ENCODE measurements around the gene INSM1. TPM values are rescaled to one million over a fixed set of nuclear protein-coding genes. Genes with fewer than 3 reads are reported as not detected.
A peak's percentile ranks its signal among the peaks of the same experiment; 100 is the strongest.

The INSM1 gene
- total and polyA plus RNA-seq, 5 donors from 2014 or later: 0.12 TPM; not detected in 4

GRCh38 chr20:20368418-20369249 is 730 bp downstream of the INSM1 start:
- Histone ChIP-seq H3K36me3 (ENCODE audit: control insufficient read depth, insufficient read depth, low read length) (no peaks in the 10 kb centered on the region), H3K4me1 (ENCODE audit: control insufficient read depth, insufficient read depth, low read length, poor library complexity, severe bottlenecking) (peaks cover 5% of the 10 kb centered on the region), H3K4me3 (ENCODE audit: low read depth, low read length) (no peak overlapping the region), H3K27ac (ENCODE audit: insufficient read depth, low read length, poor library complexity, severe bottlenecking) (no peak overlapping the region), H3K27me3 (ENCODE audit: control insufficient read depth, insufficient read depth, low read length) (peaks cover 15% of the 10 kb centered on the region), H3K9me3 (ENCODE audit: control insufficient read depth in 2 of 2, low read length in 2 of 2) (no peaks in the 10 kb centered on the region)
- Mint-ChIP-seq H3K27ac (no peak overlapping the region), H3K4me3 (no peak overlapping the region), H3K36me3 (no peaks in the 10 kb centered on the region), H3K9me3 (peaks cover 0 to 2% (median 0%) of the 10 kb centered on the region in 7 donors), H3K27me3 (peaks cover 70% of the 10 kb centered on the region), H3K4me1 (peaks cover 0 to 18% (median 9%) of the 10 kb centered on the region in 4 donors)
- no peak for ATAC-seq (ENCODE audit: low read depth in 2 of 2)
- no peak for DNase-seq

DNA sequence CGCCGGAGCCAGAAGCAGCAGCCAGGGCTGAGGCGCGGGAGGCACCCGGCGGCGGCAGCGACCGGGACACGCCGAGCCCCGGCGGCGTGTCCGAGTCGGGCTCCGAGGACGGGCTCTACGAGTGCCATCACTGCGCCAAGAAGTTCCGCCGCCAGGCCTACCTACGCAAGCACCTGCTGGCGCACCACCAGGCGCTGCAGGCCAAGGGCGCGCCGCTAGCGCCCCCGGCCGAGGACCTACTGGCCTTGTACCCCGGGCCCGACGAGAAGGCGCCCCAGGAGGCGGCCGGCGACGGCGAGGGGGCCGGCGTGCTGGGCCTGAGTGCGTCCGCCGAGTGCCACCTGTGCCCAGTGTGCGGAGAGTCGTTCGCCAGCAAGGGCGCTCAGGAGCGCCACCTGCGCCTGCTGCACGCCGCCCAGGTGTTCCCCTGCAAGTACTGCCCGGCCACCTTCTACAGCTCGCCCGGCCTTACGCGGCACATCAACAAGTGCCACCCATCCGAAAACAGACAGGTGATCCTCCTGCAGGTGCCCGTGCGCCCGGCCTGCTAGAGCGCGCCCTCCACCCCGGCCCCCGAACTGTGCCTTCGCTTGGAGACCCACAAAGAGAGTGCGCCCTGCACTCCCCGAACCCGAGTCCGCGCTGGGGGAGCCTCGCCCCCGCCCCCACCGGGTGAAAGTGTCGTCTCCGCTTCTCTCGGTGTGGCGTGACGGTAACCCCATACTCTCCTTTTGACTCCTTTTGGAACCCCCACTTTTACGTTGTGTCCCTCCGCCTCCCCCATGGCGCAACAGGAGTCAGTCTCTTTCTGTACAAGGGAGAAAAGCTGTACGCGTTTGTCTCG is 1.6 kb downstream of the INSM1 start:
- H3K4me3 ChIP-seq (ENCODE audit: low read depth, low read length): no peak overlapping the region
- H3K27ac ChIP-seq (ENCODE audit: insufficient read depth, low read length, poor library complexity, severe bottlenecking): no peak overlapping the region
- Mint-ChIP-seq H3K4me1 (peaks cover 0 to 18% (median 9%) of the 10 kb centered on the region in 4 donors), H3K27ac (no peak overlapping the region), H3K4me3 (peak overlapping the region in 3 of 4 donors; percentile 8 to 76 (median 73)), H3K36me3 (no peaks in the 10 kb centered on the region), H3K9me3 (peaks cover 0 to 2% (median 0%) of the 10 kb centered on the region in 7 donors), H3K27me3 (peaks cover 69% of the 10 kb centered on the region)
- peaks cover 5% of the 10 kb centered on the region for H3K4me1 ChIP-seq (ENCODE audit: control insufficient read depth, insufficient read depth, low read length, poor library complexity, severe bottlenecking)
- no peaks in the 10 kb centered on the region for H3K36me3 ChIP-seq (ENCODE audit: control insufficient read depth, insufficient read depth, low read length)
- no peaks in the 10 kb centered on the region for H3K9me3 ChIP-seq (ENCODE audit: control insufficient read depth in 2 of 2, low read length in 2 of 2)
- peaks cover 20% of the 10 kb centered on the region for H3K27me3 ChIP-seq (ENCODE audit: control insufficient read depth, insufficient read depth, low read length)
- ATAC-seq (ENCODE audit: low read depth in 2 of 2) (no peak), DNase-seq (peak in 1 of 3 donors; percentile 32)

DNA sequence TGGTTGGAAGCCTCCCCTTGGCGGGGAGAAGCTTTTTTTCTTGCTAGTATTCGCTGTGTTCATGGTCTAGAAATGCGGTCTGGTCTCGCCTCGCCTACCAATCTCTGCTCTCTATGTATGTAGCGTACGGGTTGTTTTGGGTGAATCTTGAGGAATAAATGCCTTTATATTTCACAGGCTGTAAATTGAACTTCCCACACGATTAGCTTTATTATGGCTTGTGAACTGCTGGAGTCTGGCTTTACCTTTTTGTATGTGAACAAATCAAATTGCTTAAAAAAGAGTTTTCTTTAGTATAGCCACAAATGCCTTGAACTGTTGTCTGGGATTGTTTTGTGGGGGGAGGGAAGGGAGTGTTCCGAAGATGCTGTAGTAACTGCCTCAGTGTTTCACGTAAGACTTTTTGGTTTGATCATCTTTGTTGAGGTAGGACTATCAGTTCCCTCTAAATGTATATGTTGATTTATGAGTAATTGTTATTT is 2.2 kb downstream of the INSM1 start:
- DNase-seq: no peak
- H3K9me3 Mint-ChIP-seq: peaks cover 0 to 2% (median 0%) of the 10 kb centered on the region in 7 donors
- H3K27me3 ChIP-seq (ENCODE audit: control insufficient read depth, insufficient read depth, low read length): peaks cover 20% of the 10 kb centered on the region
- H3K36me3 Mint-ChIP-seq: no peaks in the 10 kb centered on the region
- no peaks in the 10 kb centered on the region for H3K9me3 ChIP-seq (ENCODE audit: control insufficient read depth in 2 of 2, low read length in 2 of 2)
- peaks cover 70% of the 10 kb centered on the region for H3K27me3 Mint-ChIP-seq
- no peak overlapping the region for H3K27ac ChIP-seq (ENCODE audit: insufficient read depth, low read length, poor library complexity, severe bottlenecking)
- H3K4me1 Mint-ChIP-seq: peaks cover 0 to 18% (median 9%) of the 10 kb centered on the region in 4 donors
- H3K4me1 ChIP-seq (ENCODE audit: control insufficient read depth, insufficient read depth, low read length, poor library complexity, severe bottlenecking): peaks cover 5% of the 10 kb centered on the region
- no peak overlapping the region for H3K4me3 ChIP-seq (ENCODE audit: low read depth, low read length)
- peak overlapping the region in 3 of 4 donors; percentile 8 to 76 (median 73) for H3K4me3 Mint-ChIP-seq
- no peaks in the 10 kb centered on the region for H3K36me3 ChIP-seq (ENCODE audit: control insufficient read depth, insufficient read depth, low read length)
- H3K27ac Mint-ChIP-seq: no peak overlapping the region
- ATAC-seq (ENCODE audit: low read depth in 2 of 2): no peak

DNA sequence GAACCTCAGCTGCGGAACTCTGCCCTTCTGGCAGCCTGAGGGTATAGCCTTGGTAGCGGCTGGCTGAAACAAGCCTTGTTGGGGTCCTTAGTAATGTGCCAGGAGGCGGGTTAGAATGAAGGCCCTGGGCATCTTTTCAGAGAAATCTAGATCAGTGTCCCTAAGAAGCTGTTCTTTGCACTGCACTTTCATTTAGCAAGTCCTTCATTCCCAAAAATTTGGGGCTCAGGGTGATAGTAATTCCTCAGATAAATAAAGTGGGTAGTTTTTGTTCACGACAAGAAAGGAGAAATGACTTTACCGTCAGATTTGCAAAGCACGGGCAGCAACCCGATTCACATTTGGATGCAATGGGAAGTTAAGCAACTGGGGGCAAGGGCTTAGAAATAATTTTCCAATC is 3.2 kb downstream of the INSM1 start:
- DNase-seq: no peak
- ATAC-seq (ENCODE audit: low read depth in 2 of 2): no peak
- Histone ChIP-seq H3K36me3 (ENCODE audit: control insufficient read depth, insufficient read depth, low read length) (no peaks in the 10 kb centered on the region), H3K4me3 (ENCODE audit: low read depth, low read length) (no peak overlapping the region), H3K4me1 (ENCODE audit: control insufficient read depth, insufficient read depth, low read length, poor library complexity, severe bottlenecking) (peaks cover 5% of the 10 kb centered on the region), H3K9me3 (ENCODE audit: control insufficient read depth in 2 of 2, low read length in 2 of 2) (no peaks in the 10 kb centered on the region), H3K27me3 (ENCODE audit: control insufficient read depth, insufficient read depth, low read length) (peaks cover 16% of the 10 kb centered on the region), H3K27ac (ENCODE audit: insufficient read depth, low read length, poor library complexity, severe bottlenecking) (no peak overlapping the region)
- H3K36me3 Mint-ChIP-seq: no peaks in the 10 kb centered on the region
- H3K27me3 Mint-ChIP-seq: peaks cover 65% of the 10 kb centered on the region
- H3K9me3 Mint-ChIP-seq: peaks cover 0 to 2% (median 0%) of the 10 kb centered on the region in 7 donors
- peaks cover 0 to 12% (median 5%) of the 10 kb centered on the region in 4 donors for H3K4me1 Mint-ChIP-seq
- no peak overlapping the region for H3K4me3 Mint-ChIP-seq
- H3K27ac Mint-ChIP-seq: no peak overlapping the region

DNA sequence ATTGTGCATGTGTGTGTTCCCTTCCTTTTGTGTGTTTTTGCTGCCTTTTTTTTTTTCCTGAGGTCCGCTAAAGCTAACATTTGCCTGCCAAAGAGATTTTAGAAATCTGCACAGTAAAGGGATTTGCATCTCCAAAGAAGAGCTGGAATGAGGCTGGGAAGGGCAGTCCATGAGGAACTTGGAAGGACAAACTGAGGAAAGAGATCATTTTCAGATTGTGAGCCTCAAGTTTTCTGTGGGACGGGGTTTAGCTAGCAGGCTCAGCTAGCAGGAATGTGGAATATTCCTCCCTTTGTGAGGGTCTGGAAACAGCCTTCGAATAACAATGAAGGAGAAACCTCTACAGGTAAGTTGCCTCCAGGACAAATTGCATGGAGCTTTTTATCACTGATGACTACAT is 3.8 kb downstream of the INSM1 start:
- H3K36me3 ChIP-seq (ENCODE audit: control insufficient read depth, insufficient read depth, low read length): no peaks in the 10 kb centered on the region
- peaks cover 0 to 8% (median 5%) of the 10 kb centered on the region in 4 donors for H3K4me1 Mint-ChIP-seq
- H3K4me3 ChIP-seq (ENCODE audit: low read depth, low read length): no peak overlapping the region
- peaks cover 0 to 2% (median 0%) of the 10 kb centered on the region in 7 donors for H3K9me3 Mint-ChIP-seq
- H3K36me3 Mint-ChIP-seq: no peaks in the 10 kb centered on the region
- no peak overlapping the region for H3K27ac Mint-ChIP-seq
- H3K27me3 Mint-ChIP-seq: peaks cover 59% of the 10 kb centered on the region
- peaks cover 14% of the 10 kb centered on the region for H3K27me3 ChIP-seq (ENCODE audit: control insufficient read depth, insufficient read depth, low read length)
- no peak for DNase-seq
- ATAC-seq (ENCODE audit: low read depth in 2 of 2): no peak
- H3K27ac ChIP-seq (ENCODE audit: insufficient read depth, low read length, poor library complexity, severe bottlenecking): no peak overlapping the region
- H3K4me3 Mint-ChIP-seq: no peak overlapping the region
- peaks cover 5% of the 10 kb centered on the region for H3K4me1 ChIP-seq (ENCODE audit: control insufficient read depth, insufficient read depth, low read length, poor library complexity, severe bottlenecking)
- H3K9me3 ChIP-seq (ENCODE audit: control insufficient read depth in 2 of 2, low read length in 2 of 2): no peaks in the 10 kb centered on the region

GRCh38 chr20:20373091-20373571 is 5.2 kb downstream of the INSM1 start:
- Histone ChIP-seq H3K9me3 (ENCODE audit: control insufficient read depth in 2 of 2, low read length in 2 of 2) (no peaks in the 10 kb centered on the region), H3K27me3 (ENCODE audit: control insufficient read depth, insufficient read depth, low read length) (peaks cover 14% of the 10 kb centered on the region), H3K4me1 (ENCODE audit: control insufficient read depth, insufficient read depth, low read length, poor library complexity, severe bottlenecking) (no peaks in the 10 kb centered on the region), H3K4me3 (ENCODE audit: low read depth, low read length) (no peak overlapping the region), H3K36me3 (ENCODE audit: control insufficient read depth, insufficient read depth, low read length) (no peaks in the 10 kb centered on the region), H3K27ac (ENCODE audit: insufficient read depth, low read length, poor library complexity, severe bottlenecking) (no peak overlapping the region)
- DNase-seq (no peak), ATAC-seq (ENCODE audit: low read depth in 2 of 2) (no peak)
- Mint-ChIP-seq H3K4me1 (peaks cover 0 to 7% (median 5%) of the 10 kb centered on the region in 4 donors), H3K27me3 (peaks cover 54% of the 10 kb centered on the region), H3K9me3 (peaks cover 0 to 2% (median 0%) of the 10 kb centered on the region in 7 donors), H3K36me3 (no peaks in the 10 kb centered on the region), H3K27ac (no peak overlapping the region), H3K4me3 (no peak overlapping the region)

DNA sequence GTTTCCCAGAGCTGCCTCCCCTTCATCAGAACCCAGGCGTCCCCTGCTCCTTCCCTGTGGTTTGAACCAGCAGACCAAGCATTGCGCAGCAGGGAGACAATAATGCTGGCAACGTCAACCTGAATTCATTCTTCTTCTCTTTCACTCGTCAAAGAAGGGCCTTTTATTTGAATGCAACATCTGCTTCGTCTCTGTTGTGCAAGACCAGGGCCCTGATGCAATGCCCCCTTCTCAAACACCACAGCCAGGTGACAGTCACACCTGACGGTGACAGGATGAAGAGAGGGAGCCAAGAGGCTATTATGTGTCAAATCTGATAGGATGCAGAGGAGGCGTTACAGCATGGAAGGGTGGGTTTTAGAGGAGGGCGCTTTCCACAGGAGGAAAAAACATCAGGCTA is 8.0 kb downstream of the INSM1 start:
- Mint-ChIP-seq H3K27ac (no peak overlapping the region), H3K27me3 (peaks cover 42% of the 10 kb centered on the region), H3K4me3 (no peak overlapping the region), H3K9me3 (no peaks in the 10 kb centered on the region), H3K4me1 (no peaks in the 10 kb centered on the region), H3K36me3 (no peaks in the 10 kb centered on the region)
- no peak for DNase-seq
- Histone ChIP-seq H3K36me3 (ENCODE audit: control insufficient read depth, insufficient read depth, low read length) (no peaks in the 10 kb centered on the region), H3K27me3 (ENCODE audit: control insufficient read depth, insufficient read depth, low read length) (peaks cover 11% of the 10 kb centered on the region), H3K27ac (ENCODE audit: insufficient read depth, low read length, poor library complexity, severe bottlenecking) (no peak overlapping the region), H3K4me3 (ENCODE audit: low read depth, low read length) (no peak overlapping the region), H3K9me3 (ENCODE audit: control insufficient read depth in 2 of 2, low read length in 2 of 2) (peaks cover 0 to 1% of the 10 kb centered on the region in 2 experiments), H3K4me1 (ENCODE audit: control insufficient read depth, insufficient read depth, low read length, poor library complexity, severe bottlenecking) (no peaks in the 10 kb centered on the region)
- no peak for ATAC-seq (ENCODE audit: low read depth in 2 of 2)

Data from CD4-positive, CD25-positive, alpha-beta regulatory T cell (primary cell).